Skin epidermis (tissue), 12 donors: ENCODE results near the gene DNAJC2.
A peak's percentile ranks its signal among the peaks of the same experiment; 100 is the strongest.
"Not testable (repeated sequence)": the region's sequence is repeated elsewhere in the genome, so short reads cannot be mapped to it uniquely, and the experiment has no call there.

Experiments used
- H3K27ac ChIP-seq, 21 experiments: fragments of 200-600 bp; sonication (generic) in 11 of 21; one replicate each; pipeline ENCODE4 v1.5.0; 2020; ENCODE audit warnings: mild to moderate bottlenecking in 3 of 21, inconsistent platforms in 2 of 21, moderate library complexity in 2 of 21
- H3K4me3 ChIP-seq, 7 experiments: fragments of 200-600 bp; sonication (generic) in 2 of 7; one replicate each; pipeline ENCODE4 v1.5.0; 2020; ENCODE audit warnings: inconsistent platforms in 2 of 7, mild to moderate bottlenecking in 2 of 7, moderate library complexity in 1 of 7

The DNAJC2 gene

GRCh38 chr7:103279963-103280802 lies 64.4 kb downstream of the DNAJC2 start:
- Histone ChIP-seq H3K4me3 (peak overlapping the region; percentile 35 to 62 (median 48)), H3K27ac (peak overlapping the region in 14 of 21 experiments; percentile 17 to 77 (median 41))

GRCh38 chr7:103279636-103279962 lies 65.0 kb downstream of the DNAJC2 start:
- H3K4me3 ChIP-seq = peak overlapping the region; percentile 35 to 62 (median 48)
- peak overlapping the region in 8 of 21 experiments; percentile 23 to 77 (median 48) for H3K27ac ChIP-seq

- not testable (repeated sequence) for H3K27ac ChIP-seq, H3K4me3 ChIP-seq
Measured at GRCh38 chr7:103278195-103278594, 66.4 kb downstream of the DNAJC2 start.

- H3K4me3 ChIP-seq, H3K27ac ChIP-seq: not testable (repeated sequence)
Measured at GRCh38 chr7:103274867-103275266, 69.7 kb downstream of the DNAJC2 start.

GRCh38 chr7:103273374-103273773 lies 71.2 kb downstream of the DNAJC2 start:
- H3K27ac ChIP-seq, H3K4me3 ChIP-seq: not testable (repeated sequence)

GRCh38 chr7:103266229-103266628 lies 78.3 kb downstream of the DNAJC2 start:
- H3K4me3 ChIP-seq, H3K27ac ChIP-seq: not testable (repeated sequence)

GRCh38 chr7:103264054-103264453 lies 80.5 kb downstream of the DNAJC2 start:
- not testable (repeated sequence) for H3K27ac ChIP-seq, H3K4me3 ChIP-seq
